PC-3 (cell line): ENCODE results near the gene GSX2.

Experiments
- EZH2phosphoT487 ChIP-seq: fragments of 300-600 bp; sonication (generic); IDR thresholded peaks from 2 replicates; pipeline ENCODE4 v1.6.1; 2018; ENCODE audit warnings: mild to moderate bottlenecking, antibody characterized with exemption, low read length, borderline replicate concordance
- TF ChIP-seq, protein P1 (sequence below): fragments of 300-600 bp; sonication (generic); conservative IDR thresholded peaks from 2 replicates; pipeline ENCODE4 v1.5.1; 2017; ENCODE audit warnings: antibody characterized with exemption, low read depth, mild to moderate bottlenecking, low read length

DNA sequence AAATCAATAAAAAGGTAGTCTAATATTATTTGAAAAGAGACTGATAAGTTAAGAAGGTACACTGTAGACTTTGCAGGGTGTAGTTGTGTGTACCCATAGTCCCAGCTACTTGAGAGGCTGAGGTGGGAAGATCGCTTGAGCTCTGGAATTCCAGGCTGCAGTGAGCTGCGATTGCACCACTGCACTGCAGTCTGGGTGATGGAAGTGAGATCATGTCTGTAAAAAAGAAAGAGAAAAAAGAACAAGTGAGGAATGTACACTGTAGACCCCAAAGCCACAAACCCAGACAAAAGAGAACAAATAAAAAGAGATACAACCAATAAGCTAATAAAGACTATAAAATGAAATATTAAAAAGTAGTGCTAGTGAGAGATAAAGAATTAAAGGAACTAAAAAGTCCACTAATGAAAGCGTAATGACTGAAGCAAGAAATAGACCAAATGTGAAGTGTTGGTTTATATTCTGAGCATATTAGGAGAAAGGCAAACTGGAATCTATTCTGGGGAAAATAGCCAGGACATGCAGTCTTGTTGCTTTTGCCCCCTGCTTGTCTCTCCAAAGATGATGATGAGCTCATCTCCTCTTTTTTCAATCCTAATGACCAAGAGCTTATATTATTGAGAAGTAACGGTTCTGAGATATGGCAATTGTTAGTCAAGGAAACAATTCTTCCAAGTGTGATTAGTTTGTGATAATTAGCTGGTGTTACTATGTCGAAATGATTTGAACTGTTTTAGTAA, 19.1 kb downstream of the GSX2 start:
- TF ChIP-seq, protein P1, sequence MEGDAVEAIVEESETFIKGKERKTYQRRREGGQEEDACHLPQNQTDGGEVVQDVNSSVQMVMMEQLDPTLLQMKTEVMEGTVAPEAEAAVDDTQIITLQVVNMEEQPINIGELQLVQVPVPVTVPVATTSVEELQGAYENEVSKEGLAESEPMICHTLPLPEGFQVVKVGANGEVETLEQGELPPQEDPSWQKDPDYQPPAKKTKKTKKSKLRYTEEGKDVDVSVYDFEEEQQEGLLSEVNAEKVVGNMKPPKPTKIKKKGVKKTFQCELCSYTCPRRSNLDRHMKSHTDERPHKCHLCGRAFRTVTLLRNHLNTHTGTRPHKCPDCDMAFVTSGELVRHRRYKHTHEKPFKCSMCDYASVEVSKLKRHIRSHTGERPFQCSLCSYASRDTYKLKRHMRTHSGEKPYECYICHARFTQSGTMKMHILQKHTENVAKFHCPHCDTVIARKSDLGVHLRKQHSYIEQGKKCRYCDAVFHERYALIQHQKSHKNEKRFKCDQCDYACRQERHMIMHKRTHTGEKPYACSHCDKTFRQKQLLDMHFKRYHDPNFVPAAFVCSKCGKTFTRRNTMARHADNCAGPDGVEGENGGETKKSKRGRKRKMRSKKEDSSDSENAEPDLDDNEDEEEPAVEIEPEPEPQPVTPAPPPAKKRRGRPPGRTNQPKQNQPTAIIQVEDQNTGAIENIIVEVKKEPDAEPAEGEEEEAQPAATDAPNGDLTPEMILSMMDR = no peak
- TF ChIP-seq EZH2phosphoT487 = no peak
